Dermis microvascular lymphatic vessel endothelial cell (primary cell): ENCODE data around the gene NPAS3. TPM values are rescaled to one million over a fixed set of nuclear protein-coding genes. Genes with fewer than 3 reads are reported as not detected.

ENCODE experiments used
- DNase-seq, 2 donors: peaks; one replicate each; pipeline versions ENCODE4 v3.0.0 to v3.0.0-alpha.2; 2010; ENCODE audit warnings: low read depth in 2 of 2
- total RNA-seq: library from RNA; depleted of rRNA; stranded (reverse); fragments of >200 nt; gene quantifications from 2 replicates; pipeline ENCODE4 v1.2.1, GENCODE V29; 2014

Gene NPAS3
- total RNA-seq, 1 donor from 2014 or later, result 0.13 TPM

DNA sequence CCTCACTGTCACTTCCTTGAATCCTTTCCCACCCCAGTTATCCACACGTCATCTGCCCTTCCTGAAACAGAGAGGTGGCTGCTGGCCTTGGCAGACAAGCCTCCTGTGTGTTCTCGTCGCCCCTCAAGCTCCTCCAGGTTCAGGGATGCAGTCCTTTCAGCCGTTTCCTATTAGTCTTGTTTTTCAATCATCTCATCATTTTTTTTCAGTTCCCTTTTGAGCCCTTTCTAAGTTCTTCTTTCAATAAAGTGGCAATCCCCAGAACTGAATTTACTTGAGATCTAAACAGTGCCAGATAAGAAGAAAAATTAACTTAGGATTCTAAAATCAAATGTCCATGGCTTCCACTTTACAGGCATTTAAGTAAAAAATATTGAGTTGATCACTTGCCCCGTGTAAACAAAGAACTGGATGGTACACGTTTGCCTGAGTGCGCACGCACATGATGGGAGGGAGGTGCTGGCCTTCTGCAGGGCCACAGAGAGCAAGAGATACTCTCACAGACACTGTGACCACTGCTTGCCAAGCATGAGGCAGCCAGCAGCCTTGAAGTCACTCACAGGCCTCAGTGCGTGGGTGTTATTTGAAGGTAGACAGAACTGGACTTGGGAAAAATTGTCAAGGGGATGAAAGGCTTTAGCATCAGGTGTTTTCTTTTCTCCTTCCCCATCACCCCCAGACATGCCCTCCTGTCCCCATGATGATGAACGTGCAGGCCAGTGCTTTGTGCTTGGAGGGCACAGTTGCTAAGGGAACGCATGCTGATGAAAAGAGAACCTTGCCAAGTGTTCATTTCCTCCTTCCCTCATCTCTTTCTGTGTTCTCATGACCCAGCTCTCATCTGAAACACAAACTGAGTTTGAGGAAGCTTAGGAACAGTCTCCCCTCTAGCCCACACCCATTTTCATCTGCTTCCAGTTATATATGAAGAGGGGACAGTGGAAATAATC lies 603.9 kb downstream of the NPAS3 start:
- peak; percentile 64 to 72 for DNase-seq

GRCh38 chr14:33545696-33546095 lies 607.0 kb downstream of the NPAS3 start:
- no peak for DNase-seq

DNA sequence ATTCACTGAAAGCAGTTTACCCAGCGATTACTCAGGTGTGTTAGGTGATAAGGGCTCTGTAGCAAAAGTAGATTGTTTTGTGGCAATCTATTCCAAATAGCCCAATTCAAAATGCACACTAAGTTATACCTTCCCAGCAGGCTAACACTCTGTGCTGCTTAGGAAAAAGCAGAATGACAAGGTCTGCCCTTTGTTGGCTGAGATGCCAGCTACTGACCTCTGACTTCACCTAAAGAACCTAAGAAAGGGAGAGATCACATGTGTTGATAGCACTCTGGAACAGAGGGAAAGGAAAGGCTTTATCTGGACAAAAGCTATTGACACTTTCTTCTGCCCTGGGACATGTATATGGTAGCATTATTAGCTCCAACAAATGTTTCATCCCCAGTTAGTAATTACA lies 609.9 kb downstream of the NPAS3 start:
- DNase-seq, result no peak

- DNase-seq, result no peak
These were observed 613.3 kb downstream of the NPAS3 start for GRCh38 chr14:33551963-33552362.

DNA sequence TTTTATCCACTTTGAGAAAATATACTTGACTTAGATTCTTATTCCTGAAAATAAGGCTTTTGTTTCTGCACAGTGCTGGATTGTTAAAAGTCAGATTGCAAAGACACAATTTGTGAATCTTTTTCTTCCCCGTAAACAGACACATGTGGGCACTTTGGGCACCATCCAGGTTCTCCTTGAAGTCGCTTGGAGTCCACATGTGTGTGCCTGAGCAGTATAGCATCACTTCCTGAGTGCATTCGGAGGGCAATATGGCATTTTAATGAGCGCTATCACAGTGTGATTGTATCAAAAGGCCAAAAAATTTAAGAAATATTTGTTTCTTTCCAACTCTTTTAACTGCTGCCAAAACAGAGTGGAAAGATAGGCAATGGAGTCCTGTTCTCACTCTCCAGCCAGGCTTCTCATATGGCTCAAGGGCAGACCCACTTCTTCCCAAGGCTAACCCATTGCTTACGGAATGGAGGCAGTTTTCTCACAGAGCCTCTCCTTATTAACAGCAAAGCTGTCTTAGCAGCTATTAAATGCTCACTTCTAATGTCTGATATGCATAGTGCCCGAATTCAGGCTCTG lies 615.1 kb downstream of the NPAS3 start:
- no peak for DNase-seq

DNA sequence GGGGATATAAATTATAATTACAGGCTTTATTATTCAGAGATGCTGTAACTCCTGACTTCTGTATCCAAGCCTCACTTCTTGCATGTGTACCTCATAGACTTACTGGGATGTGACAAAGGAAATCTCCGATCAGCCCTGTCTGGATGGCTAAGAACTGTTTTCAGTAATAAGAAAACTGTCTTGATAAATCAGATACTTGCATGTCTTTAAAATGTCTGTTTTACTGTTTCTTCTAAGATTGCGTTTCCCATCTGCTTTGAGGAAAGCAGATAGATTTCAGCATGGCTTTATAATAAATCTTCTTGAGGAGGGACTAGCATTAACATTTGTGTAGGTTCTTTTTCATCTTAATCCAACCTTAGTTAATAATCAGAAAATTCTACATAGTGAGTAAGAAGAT lies 616.3 kb downstream of the NPAS3 start:
- DNase-seq, result no peak

DNA sequence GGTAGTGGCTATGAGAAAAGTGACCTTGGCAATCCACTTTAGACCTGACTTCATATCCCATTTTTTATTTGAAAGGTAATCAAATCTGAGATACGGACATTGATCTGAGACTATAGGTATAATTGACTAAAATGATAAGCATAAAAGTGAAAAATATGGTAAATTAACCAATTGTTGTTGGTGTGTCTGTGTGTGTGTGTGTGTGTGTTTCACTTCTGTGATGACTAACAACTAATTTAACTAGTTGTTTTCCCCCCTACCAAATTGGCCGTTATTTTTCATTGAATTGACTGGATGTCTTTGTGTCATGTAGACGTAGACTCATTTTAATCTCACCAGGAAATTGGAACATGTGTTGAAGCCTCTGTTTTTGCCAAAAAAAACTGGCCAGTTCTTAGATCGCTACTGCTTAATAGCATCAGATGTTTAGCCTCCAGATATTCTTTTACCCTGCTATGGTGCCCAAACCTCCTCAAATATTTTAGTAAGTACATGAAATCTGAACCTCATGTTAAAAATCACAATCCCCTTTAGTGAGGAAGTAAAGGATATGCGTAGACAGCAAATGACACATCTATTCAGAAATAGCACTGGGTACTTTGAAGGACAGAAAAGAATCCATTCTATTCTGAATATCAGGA lies 617.2 kb downstream of the NPAS3 start:
- peak in 1 of 2 donors; percentile 45 for DNase-seq

DNA sequence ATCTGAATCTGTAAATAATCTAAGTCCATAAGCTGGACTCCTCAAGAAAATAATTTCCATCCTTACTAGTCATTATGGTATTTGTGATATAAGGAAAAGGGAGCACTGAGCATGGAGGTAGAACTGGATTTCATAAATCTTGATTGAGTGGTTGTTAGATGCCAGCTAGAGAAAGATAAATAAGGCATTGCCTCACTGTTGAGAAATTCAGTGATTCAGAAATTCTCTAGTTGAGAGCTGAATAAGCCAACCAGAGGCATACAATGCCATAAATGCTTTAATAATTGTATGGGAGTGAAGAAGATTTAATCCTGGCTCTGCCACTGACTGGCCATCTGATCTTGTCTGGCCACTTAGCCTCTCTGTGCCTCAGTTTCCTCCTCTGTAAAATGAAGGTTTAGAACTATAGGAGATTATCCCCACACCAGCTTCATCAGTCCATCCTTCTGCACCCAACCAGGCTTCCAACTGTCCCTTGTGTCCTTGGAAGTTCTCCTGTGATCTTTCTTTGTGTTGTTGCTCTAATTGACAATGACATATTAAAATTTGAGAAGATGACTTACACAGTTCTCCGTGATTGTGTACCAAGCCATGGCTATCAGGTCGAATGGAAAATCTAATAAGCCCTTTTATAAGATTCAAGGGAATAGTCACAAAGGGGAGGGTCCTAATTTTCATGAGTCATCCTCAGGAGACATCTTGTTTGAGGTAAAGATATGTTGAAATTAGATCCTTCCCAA lies 617.9 kb downstream of the NPAS3 start:
- no peak for DNase-seq

- no peak for DNase-seq
These were observed 622.2 kb downstream of the NPAS3 start for GRCh38 chr14:33560718-33561431.

DNA sequence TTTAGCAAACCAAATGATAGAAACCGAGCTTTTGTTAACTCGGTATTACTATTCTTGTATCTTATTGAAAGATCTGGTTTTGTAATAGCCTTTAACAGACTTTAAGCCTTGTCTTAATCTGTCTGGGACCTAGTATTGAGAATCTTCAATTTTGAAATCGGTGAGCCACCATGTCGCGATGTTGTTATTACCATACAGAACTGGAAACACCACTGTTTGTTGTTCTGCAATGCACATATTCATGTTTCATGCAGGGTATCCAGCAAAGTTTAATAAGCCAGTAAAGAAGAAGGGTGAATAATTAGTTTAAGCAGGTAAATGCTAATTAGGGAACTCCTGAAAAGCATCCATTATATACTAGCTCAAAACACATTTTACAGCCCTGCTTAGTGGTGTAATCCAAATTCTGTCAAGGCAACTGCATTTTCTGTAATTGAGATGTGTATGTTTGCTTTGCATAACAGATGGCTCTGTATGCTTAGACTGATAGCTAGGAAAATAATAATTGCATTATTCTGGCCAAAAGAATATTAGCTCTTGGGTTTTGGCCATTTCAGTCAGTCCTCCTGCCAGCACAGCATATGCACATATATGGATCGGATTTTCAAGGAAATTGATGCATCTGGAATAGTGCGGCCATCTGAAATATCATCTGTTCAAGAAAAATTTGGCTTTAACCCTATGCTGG lies 623.0 kb downstream of the NPAS3 start:
- no peak for DNase-seq

GRCh38 chr14:33563191-33563900 lies 624.7 kb downstream of the NPAS3 start:
- no peak for DNase-seq

- no peak for DNase-seq
These were observed 625.2 kb downstream of the NPAS3 start for GRCh38 chr14:33563901-33564197.

- DNase-seq, result peak; percentile 95 to 99
These were observed 626.3 kb downstream of the NPAS3 start for GRCh38 chr14:33564774-33565630.

- DNase-seq, result no peak
These were observed 627.4 kb downstream of the NPAS3 start for GRCh38 chr14:33566082-33566481.

- peak in 1 of 2 donors; percentile 58 for DNase-seq
These were observed 628.5 kb downstream of the NPAS3 start for GRCh38 chr14:33567023-33567728.

DNA sequence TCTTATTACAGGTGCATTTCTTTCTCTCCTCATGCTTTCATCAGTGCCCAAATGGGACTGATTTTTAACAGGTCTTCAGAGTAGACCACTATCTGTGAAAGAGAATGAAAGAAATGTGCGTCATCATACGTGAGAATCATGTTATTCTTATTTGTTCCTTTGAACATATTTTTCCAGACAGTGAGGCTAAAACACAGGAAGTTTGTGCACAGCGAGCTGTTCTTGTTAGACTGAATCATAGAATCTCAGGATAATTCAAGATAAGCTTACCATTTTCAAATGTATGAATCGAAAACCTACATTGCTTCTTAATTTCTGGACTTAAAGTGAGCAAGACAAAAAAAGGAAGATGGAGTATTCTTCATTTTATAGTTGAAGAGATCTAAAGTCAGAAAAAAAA lies 629.1 kb downstream of the NPAS3 start:
- DNase-seq, result peak in 1 of 2 donors; percentile 90

DNA sequence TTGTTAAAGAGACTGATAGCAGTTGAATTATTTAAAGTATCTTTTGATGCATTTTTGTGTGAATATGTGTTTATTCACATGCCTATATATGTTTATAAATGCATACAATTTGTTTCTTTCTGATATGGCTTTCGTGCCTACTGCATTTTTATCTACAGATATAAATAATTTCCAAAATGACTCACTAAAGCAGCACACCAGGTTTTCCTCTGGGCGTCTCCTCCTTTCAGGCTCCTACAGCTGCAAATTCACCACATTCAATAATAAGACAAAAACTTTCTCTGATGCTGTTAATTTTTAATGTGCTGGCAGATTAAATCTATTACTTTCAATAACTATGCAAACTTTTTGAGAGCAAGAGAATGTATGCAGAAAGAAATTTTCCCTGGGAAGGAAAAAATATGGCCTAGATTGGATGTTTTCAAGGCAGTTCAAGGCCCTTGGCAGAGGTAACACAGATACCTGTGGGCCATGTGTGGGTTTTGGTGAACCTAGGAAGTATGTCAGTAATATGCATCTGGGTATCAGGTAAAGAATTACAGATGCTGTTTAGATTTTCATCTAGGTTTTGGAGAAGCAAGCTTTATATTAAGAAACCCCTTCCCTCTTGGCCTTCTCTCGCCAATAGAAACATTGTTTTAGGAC lies 630.4 kb downstream of the NPAS3 start:
- peak in 1 of 2 donors; percentile 75 for DNase-seq
